HG02571 (cell line): Measurements from ENCODE around the gene KRTAP5-5.
"Not testable (repeated sequence)": the region's sequence is repeated elsewhere in the genome, so short reads cannot be mapped to it uniquely, and the experiment has no call there.

Experiments used
- ATAC-seq: cut with Tn5 transposase; IDR thresholded peaks from one replicate; pipeline ENCODE4 v1.9.1; 2021; ENCODE audit warnings: mild to moderate bottlenecking, moderate library complexity; ENCODE audit not compliant: unreplicated experiment

Gene KRTAP5-5, protein sequence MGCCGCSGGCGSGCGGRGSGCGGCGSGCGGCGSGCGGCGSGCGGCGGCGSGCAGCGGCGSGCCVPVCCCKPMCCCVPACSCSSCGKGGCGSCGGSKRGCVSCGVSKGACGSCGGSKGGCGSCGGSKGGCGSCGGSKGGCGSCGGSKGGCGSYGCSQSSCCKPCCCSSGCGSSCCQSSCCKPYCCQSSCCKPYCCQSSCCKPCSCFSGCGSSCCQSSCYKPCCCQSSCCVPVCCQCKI

GRCh38 chr11:1629326-1630185 lies at the start of gene KRTAP5-5:
KRTAP5-5 (plus strand) TSS chr11:1629775; CDS start chr11:1629841, 66 bp downstream.
- no peak for ATAC-seq

DNA sequence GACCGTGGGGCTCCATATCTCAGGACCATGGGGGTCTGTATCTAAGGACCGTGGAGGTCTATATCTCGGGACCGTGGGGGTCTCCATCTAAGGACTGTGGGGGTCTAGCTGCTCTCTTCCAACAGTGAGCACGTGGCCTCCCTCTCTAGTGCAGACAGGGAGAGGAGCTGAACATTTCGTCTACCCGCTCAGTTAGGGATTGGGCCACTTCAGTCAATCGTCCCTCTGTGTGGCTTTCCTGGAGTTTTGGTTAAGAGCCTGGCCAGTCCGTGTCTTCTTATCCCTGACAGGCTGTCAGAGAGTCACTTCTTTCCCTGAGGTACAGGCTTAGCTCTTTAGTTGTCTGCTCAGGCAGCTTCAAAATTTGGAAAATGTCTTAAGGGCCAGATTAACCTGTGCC lies 47.6 kb upstream of the KRTAP5-5 start:
- no peak for ATAC-seq

- ATAC-seq: not testable (repeated sequence)
Measured at GRCh38 chr11:1582909-1583308, 46.7 kb upstream of the KRTAP5-5 start.

DNA sequence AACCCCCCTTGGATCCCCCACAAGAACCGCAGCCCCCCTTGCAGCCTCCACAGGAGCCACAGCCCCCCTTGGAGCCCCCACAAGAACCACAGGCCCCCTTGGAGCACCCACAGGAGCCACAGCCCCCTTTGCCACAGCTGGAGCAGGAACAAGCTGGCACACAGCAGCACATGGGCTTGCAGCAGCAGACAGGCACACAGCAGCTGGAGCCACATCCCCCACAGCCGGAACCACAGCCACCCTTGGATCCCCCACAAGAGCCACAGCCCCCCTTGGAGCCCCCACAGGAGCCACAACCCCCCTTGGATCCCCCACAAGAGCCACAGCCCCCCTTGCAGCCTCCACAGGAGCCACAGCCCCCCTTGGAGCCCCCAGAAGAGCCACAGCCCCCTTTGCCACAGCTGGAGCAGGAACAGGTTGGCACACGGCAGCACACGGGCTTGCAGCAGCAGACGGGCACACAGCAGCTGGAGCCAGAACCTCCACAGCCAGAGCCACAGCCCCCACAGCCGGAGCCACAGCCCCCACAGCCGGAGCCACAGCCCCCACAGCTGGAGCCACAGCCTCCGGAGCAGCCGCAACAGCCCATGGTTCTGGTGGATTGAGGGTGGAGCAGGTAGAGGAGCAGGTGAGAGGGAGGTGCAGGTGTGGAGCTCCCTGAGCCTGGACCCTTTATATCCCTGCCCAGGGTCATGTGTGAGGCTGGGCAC lies 44.8 kb upstream of the KRTAP5-5 start, which contains the start of gene KRTAP5-1:
Gene KRTAP5-1, minus strand, starts transcription at position 623 of the 710 bp plus-strand sequence. Its CDS starts 34 bp downstream, at position 589.
- not testable (repeated sequence) for ATAC-seq

GRCh38 chr11:1586699-1587098 lies 42.9 kb upstream of the KRTAP5-5 start:
- no peak for ATAC-seq

DNA sequence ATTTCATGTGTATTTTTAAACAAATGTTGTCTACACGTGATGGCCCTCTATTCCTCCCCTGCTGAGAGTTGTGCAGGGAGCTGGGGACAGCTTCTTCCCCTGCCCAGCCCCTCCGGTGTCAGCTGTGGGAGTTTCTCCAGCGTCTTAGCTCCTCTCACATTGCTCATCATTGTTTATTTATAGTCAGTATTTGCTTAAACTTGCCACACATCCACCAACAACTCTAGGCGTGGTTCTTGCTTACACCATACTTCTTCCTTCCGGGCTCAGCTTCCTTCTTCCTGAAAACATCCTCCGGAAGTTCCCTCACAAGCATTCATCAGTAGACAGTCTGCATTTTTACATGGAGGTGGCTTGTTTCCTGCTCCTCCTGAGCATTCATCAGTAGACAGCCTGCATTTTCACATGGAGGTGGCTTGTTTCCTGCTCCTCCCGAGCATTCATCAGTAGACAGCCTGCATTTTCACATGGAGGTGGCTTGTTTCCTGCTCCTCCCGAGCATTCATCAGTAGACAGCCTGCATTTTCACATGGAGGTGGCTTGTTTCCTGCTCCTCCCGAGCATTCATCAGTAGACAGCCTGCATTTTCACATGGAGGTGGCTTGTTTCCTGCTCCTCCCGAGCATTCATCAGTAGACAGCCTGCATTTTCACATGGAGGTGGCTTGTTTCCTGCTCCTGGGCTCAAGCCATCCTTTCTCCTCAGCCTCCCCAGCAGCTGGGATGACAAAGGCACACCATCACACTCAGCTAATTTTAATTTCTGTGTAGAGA lies 40.2 kb upstream of the KRTAP5-5 start:
- not testable (repeated sequence) for ATAC-seq

- no peak for ATAC-seq
Measured at GRCh38 chr11:1589996-1590395, 39.6 kb upstream of the KRTAP5-5 start.

DNA sequence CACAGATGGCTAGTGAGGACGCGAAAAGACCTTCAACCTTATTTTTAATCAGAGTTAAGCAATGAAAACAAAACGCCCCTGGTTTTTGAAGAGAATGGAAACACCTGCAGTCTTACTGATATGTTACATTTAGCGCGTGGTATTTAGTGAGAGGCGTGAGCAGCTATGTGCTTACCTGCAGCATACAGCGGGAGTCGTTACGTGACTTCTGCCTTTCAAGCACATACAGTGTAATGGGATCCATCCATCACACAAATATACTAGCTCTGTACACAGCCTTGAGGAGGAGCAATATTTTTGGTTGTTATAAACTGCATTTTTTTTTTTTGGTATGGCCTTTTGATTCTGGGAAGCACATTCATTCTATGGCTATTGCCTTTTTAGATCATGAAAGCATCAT lies 36.9 kb upstream of the KRTAP5-5 start:
- ATAC-seq: no peak

DNA sequence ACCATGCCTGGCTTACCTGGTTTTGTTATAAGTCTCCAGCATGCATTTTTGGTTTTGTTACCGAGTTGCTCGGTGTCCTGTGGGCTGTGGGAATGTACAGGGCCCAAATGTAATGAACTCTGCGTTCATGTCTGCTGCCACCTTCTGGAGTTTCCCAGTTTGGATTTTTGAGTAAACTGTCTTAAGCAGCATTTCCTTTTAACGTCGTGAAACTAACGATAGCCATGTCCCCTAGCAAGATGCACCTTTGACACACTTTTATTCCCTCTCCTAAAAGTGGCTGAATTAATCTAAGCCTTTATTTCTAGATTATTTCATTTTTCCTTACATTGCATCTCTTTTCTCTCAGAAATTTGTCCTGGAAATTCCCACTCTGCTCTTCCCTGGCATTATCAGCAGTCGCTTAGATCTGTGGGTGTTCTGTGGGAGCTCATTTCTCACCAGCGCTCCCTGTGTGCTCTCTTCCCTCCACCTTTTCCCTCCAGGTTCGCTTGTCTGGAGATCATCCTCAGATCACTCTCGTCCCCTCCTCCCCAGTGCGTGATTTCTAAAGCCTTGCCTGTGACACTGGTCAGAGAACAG lies 33.5 kb upstream of the KRTAP5-5 start:
- not testable (repeated sequence) for ATAC-seq

DNA sequence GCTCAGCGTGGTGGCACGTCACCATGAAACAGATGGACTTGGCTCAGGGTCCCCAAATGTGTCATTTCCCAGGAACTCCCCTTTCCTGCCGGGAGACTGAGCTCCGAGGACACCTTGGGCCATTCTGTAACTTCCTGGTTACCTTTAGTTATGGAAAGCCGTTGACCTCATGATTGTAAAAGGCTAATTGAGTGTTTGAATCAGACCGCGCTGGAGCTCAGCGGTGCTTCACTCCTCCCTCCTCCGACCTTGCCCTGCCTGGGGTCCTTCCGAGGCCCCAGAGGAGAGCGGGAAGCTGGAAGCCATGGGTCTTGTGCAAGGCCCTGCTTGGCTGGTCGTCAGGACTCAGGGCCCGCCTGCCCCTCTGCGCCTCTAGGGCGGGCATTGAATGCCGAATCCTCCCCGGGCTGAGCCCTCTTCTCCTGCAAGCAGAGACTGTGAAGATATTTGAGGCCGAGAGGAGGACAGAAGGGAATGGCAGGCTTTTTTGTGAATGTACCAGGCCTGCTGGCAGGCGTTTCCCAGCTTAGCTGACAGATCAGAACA lies 32.9 kb upstream of the KRTAP5-5 start:
- ATAC-seq: not testable (repeated sequence)

GRCh38 chr11:1597331-1597993 lies 32.1 kb upstream of the KRTAP5-5 start:
- no peak for ATAC-seq

DNA sequence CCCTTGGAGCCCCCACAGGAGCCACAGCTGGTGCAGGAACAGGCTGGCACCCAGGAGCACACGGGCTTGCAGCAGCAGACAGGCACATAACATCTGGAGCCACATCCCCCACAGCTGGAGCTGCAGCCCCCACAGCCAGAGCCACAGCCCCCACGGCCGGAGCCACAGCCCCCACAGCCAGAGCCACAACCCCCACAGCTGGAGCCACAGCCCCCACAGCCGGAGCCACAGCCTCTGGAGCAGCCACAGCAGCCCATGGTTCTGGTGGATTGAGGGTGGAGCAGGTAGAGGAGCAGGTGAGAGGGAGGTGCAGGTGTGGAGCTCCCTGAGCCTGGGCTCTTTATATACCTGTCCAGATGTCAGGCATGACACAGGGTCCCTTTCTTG lies 31.6 kb upstream of the KRTAP5-5 start, which contains the start of gene KRTAP5-2:
Gene KRTAP5-2, minus strand, starts transcription at position 301 of the 387 bp plus-strand sequence. Its CDS starts 44 bp downstream, at position 257.
- no peak for ATAC-seq

DNA sequence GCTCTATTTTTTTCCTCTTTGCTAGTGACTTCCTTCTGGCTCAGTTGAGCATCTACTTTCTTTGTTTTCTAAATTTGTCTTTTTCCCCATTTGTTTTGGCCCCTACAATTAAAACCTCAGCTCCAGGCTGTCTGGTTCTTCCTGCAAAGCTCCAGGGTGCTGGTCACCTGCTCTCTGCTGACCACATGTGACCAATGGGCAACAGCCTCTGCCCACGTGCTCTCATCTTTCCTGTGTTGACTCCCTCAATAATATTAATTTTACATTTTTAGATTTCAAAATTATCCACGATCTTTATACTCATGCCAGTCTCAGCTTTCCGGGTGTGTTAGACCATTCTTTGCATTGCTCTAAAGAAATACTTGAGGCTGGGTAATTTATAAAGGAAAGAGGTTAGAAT lies 31.2 kb upstream of the KRTAP5-5 start:
- not testable (repeated sequence) for ATAC-seq

GRCh38 chr11:1598816-1599215 lies 30.8 kb upstream of the KRTAP5-5 start:
- no peak for ATAC-seq

DNA sequence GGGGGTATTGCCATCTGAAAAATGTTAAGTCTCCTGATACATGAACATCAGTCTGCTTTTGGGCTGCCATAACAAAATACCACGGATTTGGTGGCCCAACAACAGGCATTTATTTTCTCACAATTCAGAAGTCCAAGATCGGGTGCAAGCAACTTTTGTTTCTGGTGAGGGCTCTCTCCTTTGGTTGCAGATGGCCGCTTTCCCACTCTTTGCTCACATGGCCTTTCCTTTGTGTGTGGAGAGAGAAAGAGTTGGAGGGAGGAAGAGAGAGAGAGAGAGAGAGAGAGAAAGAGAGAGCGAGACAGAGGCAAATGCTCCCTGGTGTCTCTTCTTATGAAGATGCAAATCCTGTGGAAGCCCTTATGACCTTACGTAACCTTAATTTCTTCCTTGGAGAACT lies 28.9 kb upstream of the KRTAP5-5 start:
- no peak for ATAC-seq

DNA sequence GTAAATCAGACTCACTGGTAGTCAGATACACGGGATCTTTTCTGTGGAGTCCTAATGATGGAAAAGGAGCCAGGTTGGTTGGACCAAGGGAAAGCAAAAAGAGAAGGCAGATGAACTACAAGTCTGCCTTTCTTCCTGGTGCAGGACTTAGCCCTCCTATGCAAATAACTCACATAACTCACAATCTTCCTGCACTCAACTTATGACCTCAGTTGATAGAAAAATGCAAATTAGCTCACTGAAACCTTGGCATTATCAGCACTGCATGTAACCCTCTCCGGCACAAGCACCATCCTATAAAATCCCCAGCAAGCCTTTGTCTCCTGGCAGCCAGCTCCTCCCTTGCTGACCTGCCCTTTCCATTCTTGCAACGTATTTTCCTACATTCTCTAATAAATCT lies 27.9 kb upstream of the KRTAP5-5 start:
- ATAC-seq: not testable (repeated sequence)

DNA sequence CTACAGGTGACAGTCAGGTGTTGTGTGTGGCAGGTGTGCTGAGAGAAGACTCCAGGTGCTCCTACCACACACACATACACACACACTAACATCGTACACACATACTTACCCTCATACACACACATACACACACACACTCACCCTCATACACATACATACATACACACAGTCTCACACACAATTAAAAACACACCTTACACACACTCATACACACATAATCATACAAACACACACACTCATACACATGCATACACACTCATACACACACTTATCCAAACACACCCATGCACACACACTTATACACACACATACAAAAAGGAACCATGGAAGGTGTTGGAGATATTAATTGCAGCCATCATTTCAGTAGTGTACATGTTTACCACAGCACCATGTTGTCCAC lies 25.9 kb upstream of the KRTAP5-5 start:
- no peak for ATAC-seq

GRCh38 chr11:1604181-1604580 lies 25.4 kb upstream of the KRTAP5-5 start:
- ATAC-seq: no peak

DNA sequence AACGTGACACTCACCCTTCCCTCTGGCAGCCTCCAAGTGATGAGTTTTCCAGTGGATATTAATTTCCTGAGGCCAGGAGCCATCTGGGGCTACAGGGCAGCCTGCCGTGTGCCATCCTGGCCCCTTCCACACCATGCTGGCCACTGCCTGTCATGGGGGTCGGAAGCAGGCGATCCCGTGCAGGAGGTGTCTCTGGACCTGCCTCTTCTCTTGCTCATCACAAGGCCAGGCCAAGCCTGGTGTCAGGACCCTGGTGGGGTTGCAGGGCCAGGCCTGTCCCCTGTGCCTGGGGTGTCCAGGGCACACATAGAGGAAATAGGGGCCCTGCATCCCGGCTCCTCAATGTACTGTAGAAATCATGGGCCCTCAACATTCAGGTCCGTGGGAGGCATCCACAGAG lies 24.9 kb upstream of the KRTAP5-5 start:
- no peak for ATAC-seq
